ENCODE data around the gene DIABLO. TPM values are rescaled to one million over a fixed set of nuclear protein-coding genes. Genes with fewer than 3 reads are reported as not detected.

Gene DIABLO
- total RNA-seq, 1 experiment from 2014 or later = 60.1 TPM

GRCh38 chr12:122162976-122163375, 62.9 kb downstream of the DIABLO start:
- no peak overlapping the region for H3K4me3 ChIP-seq (replicated peaks in 1 of 2; ENCODE audit: low read depth in 1 of 2, low read length in 2 of 2)
- H3K27me3 ChIP-seq (ENCODE audit: insufficient read depth, low read length) = no peaks in the 10 kb centered on the region; the same call in 1 of the 2 replicates
- intact Hi-C loops (cut with micrococcal nuclease) = no loop called here
- ATAC-seq (no peak), DNase-seq (ENCODE audit: low read depth, low spot score) (no peak)
- H3K27ac ChIP-seq (ENCODE audit: low read depth, low read length) = no peak overlapping the region
- ChIA-PET RAD21 (ENCODE audit: low non-redundant PET in 1 of 2, low total read pairs in 2 of 2, uncharacterized antibody in 2 of 2, unreplicated experiment in 2 of 2) (no interaction called here), CTCF (no interaction called here), POLR2A (no interaction called here)
- no peaks in the 10 kb centered on the region for H3K9me2 ChIP-seq (ENCODE audit: insufficient read depth)
- no peaks in the 10 kb centered on the region for H3K79me2 ChIP-seq (ENCODE audit: insufficient read depth, low read length)
- TF ChIP-seq ZBTB33 (IDR thresholded peaks at IDR 0.05; ENCODE audit: extremely low read depth, insufficient replicate concordance, low read length) (no peak), CTCF (IDR thresholded peaks at IDR 0.05 in 2 of 3, conservative IDR thresholded peaks at IDR 0.05 in 1 of 3; ENCODE audit: borderline replicate concordance in 1 of 3, insufficient read depth in 1 of 3, low read depth in 2 of 3, low read length in 2 of 3) (no peak), EGR1 (IDR thresholded peaks at IDR 0.05; ENCODE audit: low read depth) (no peak), MAX (IDR thresholded peaks at IDR 0.05) (no peak), YY1 (IDR thresholded peaks at IDR 0.05; ENCODE audit: extremely low read depth, insufficient replicate concordance, low read depth, low read length) (no peak), REST (IDR thresholded peaks at IDR 0.05; ENCODE audit: low read depth) (no peak), SP1 (IDR thresholded peaks at IDR 0.05; ENCODE audit: low read depth) (no peak), ZNF274 (IDR thresholded peaks at IDR 0.05; ENCODE audit: low read depth, low read length) (no peak)
- no peak overlapping the region for H2AFZ ChIP-seq (ENCODE audit: low read depth, low read length, poor library complexity, severe bottlenecking)
- no peaks in the 10 kb centered on the region for H3K4me1 ChIP-seq (ENCODE audit: control insufficient read depth in 1 of 2, insufficient read depth in 2 of 2, low read length in 2 of 2)
- H3K9me3 ChIP-seq (ENCODE audit: control insufficient read depth in 1 of 2, insufficient read depth in 1 of 2, low read depth in 1 of 2, low read length in 2 of 2) = no peaks in the 10 kb centered on the region
- H3K9ac ChIP-seq (ENCODE audit: low read length) = no peak overlapping the region
- H3K4me2 ChIP-seq (ENCODE audit: low read length) = no peak overlapping the region
- no TSS peak for BruUV-seq (replicated peaks)
- H4K20me1 ChIP-seq (ENCODE audit: insufficient read depth) = no peaks in the 10 kb centered on the region
- H3K36me3 ChIP-seq (ENCODE audit: control insufficient read depth in 1 of 2, insufficient read depth in 2 of 2, low read length in 2 of 2) = no peaks in the 10 kb centered on the region

Data from HCT116 (cell line).